Measurements from ENCODE around the gene ZBTB39.

GRCh38 chr12:57006809-57007475 lies 596 bp upstream of the ZBTB39 start:
- TF ChIP-seq CTCF (IDR thresholded peaks at IDR 0.05): no peak
- no peak for TF ChIP-seq POLR2A (IDR thresholded peaks at IDR 0.05)

All from body of pancreas (tissue), 4 donors.